NCI-H187 treated with DMSO at 0.1 percent for 48 hours (cell line): ENCODE results near the gene CHD1.
A peak's percentile ranks its signal among the peaks of the same experiment; 100 is the strongest.

Experiments
- DNase-seq: peaks from one replicate; lab custom pipeline; 2025; lab: John Stamatoyannopoulos, UW

The CHD1 gene

GRCh38 chr5:98935206-98935605 is 6.4 kb upstream of the CHD1 start:
- DNase-seq: no peak

GRCh38 chr5:98934546-98934945 is 5.7 kb upstream of the CHD1 start:
- no peak for DNase-seq

GRCh38 chr5:98933445-98934072 is 4.8 kb upstream of the CHD1 start:
- no peak for DNase-seq

- DNase-seq: no peak
Observed at GRCh38 chr5:98930972-98931762, 2.4 kb upstream of the CHD1 start.

- peak; percentile 61 for DNase-seq
Observed at GRCh38 chr5:98929710-98930298, 997 bp upstream of the CHD1 start.

- DNase-seq: no peak
Observed at GRCh38 chr5:98927989-98928872, 576 bp downstream of the CHD1 start.

- DNase-seq: no peak
Observed at GRCh38 chr5:98927242-98927988, 1.4 kb downstream of the CHD1 start.

- no peak for DNase-seq
Observed at GRCh38 chr5:98923966-98924365, 4.8 kb downstream of the CHD1 start.

- DNase-seq: no peak
Observed at GRCh38 chr5:98921947-98922505, 6.8 kb downstream of the CHD1 start.

GRCh38 chr5:98917433-98917832 is 11.4 kb downstream of the CHD1 start:
- no peak for DNase-seq

GRCh38 chr5:98916540-98916939 is 12.3 kb downstream of the CHD1 start:
- DNase-seq: no peak

GRCh38 chr5:98913911-98914310 is 14.9 kb downstream of the CHD1 start:
- DNase-seq: no peak

GRCh38 chr5:98911280-98912040 is 17.3 kb downstream of the CHD1 start:
- DNase-seq: no peak

- no peak for DNase-seq
Observed at GRCh38 chr5:98909363-98909762, 19.4 kb downstream of the CHD1 start.

GRCh38 chr5:98907951-98908350 is 20.9 kb downstream of the CHD1 start:
- no peak for DNase-seq

- DNase-seq: no peak
Observed at GRCh38 chr5:98906756-98907355, 22.0 kb downstream of the CHD1 start.

- no peak for DNase-seq
Observed at GRCh38 chr5:98905857-98906688, 22.7 kb downstream of the CHD1 start.

GRCh38 chr5:98904780-98905179 is 24.0 kb downstream of the CHD1 start:
- no peak for DNase-seq

- no peak for DNase-seq
Observed at GRCh38 chr5:98902733-98903132, 26.1 kb downstream of the CHD1 start.
